ENCODE data around the gene ABLIM1.
"Not testable (repeated sequence)": the region's sequence is repeated elsewhere in the genome, so short reads cannot be mapped to it uniquely, and the experiment has no call there.

Gene ABLIM1

DNA sequence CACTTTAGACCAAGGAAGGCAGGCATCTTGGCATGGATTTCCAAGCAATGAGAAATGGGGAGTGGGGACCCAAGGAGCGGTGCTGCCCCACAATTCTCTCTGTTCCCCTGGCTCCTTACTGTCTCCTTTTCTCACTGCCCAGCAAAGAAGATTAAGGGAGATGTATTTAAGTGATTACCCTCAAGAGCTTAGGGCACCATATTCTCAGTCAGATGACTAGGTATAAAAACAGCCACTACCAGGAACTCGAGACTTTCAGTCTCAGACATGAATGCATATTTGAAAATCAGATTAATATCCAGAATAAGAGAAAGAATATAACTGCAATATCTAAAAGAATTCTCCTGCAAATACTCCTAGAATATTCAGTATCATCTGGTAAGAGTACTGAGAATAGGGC lies at the start of gene ABLIM1:
TSS of gene ABLIM1 (minus strand) at position 101 of the 400 bp plus-strand sequence. CDS start at position 26, 75 bp downstream.
- no peak for DNase-seq (ENCODE audit: low spot score)

DNA sequence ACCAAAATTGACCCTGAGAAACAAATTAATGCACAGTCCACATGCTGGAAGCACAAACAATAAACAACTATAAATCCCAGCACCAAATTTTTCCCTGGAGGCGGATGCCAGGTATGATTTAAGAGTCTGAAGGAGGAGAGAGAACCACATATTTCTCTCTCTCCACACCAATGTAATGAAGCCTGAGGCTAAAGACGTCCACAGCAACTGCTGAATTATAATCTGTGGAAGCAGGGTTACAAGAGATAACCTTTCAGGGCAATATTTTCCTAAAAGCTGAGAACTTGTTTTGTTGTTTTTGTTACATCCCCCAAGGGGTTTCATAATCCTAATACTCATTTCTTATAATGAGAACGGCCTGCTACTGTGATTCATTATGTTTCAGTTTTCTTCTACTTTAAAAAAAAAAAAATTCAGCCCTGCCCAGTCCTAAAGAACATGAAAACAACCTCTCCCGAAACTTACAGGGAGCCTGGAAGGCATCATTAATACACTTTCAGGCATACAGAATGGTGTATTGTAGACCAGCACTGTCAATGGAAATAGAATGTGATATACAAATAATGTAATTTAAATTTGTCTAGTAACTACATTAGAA lies 48.5 kb upstream of the ABLIM1 start:
- DNase-seq (ENCODE audit: low spot score) = no peak

DNA sequence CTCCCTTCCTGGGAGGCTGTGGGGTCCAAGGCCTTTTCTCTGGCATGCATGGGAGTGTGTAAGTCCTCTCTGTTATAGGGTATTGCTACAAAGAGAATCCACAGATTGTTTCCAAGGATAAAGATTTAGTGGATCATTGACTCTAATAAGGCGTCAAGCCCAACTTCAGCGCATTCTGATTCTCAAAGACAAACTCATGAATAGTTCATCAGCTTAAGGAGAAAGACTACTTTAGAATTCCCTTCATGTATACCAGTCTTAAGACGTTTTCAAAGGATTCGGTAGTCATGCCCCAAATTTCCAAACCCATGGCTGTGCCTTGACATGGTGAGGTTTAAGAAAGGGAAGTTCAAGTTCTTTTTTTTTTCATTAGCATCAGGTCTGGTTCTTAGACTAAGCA lies 46.6 kb upstream of the ABLIM1 start:
- DNase-seq (ENCODE audit: low spot score) = no peak

DNA sequence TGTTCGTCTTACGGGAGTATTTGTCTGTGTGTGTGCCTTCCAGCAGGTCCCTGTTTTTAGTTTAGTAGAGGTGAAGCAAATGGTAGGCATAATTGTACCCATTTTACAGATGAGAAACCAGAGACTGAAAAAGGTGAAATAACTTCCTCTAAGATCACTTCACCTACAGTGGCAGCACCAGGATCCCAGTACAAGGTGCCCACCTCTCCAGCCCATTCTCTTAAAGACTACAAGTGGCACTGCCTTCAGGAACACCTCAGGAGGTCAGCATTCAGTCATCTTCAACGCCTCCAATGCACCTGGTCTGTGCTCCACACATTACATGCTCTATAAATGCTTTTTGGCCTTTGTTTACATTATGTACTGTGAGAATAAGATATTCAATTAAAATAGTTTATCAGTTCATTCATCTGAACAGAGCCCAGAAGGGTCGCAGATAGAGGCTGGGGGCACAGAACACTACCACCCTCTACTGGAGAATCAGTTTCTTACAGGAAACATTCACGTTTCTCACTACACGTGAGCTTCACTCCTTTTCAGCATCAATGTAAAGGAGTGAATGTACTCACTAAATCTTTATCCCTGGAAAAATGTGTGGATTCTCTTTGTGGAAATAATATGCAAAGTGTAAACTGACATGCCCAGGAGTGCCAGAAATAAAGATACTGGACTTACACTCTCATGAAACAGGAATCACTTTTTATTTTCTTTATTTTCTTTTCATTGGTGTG lies 45.5 kb upstream of the ABLIM1 start:
- no peak for DNase-seq (ENCODE audit: low spot score)

DNA sequence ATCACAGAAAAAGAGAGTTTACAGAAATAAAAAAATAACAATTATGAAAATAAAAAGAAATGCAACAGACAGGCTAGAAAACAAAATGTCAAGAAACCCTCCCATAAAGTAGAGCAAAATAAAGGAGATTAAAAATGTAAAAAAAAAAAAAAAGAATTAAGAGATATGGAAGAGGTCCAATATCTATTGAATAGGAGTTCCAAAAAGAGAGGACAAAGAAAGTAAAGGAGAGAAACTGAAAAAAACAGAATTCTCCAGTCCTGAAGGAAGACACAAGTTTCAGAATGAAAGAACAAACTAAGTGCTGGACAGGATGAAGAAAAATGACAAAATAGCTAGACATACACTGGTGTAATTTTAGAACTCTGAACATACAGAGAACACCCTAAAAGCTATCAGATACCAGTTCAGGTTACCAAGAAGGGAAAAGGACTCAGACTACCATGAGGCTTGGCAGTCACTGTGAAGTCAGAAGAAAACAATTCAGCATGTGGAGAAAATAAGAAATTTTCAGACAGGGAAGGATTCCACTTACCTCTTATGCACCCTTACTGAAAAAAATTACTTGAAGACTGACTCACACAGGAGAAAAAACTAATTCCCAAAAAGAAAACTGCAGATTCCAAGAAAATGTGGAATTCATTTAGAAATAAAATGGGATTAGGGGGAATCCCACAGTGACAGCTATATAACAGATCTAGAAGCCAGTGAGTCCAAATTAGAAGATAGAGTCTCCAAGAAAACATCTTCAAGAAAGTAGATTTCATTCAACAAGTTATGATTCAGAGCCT lies 40.4 kb upstream of the ABLIM1 start:
- no peak for DNase-seq (ENCODE audit: low spot score)

DNA sequence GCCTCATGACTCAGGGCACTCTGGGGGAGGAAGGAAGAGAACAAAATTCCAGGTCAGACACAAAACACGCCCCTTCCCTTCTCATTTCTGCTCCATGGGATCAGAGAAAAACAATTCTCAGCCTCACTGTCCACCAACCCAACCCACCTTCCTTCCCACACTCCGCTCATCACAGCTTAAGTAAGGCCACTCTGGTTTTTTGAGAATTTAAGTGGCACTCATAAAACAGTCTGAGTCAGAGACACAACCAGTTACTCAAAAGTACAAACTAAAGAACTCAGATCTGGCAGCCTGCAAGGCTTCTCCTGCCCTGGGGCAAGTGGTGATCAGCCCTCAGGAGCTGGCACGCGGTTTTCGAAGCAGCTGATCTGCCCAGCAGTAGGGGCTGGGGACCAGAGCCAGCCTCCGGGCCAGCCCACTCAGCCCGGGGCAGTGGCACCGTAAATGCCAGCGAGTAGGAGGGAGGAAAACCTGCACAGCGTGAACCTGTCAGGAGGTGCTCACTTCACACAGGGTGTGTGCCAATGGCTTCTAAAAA lies 39.1 kb upstream of the ABLIM1 start:
- DNase-seq (ENCODE audit: low spot score) = no peak

DNA sequence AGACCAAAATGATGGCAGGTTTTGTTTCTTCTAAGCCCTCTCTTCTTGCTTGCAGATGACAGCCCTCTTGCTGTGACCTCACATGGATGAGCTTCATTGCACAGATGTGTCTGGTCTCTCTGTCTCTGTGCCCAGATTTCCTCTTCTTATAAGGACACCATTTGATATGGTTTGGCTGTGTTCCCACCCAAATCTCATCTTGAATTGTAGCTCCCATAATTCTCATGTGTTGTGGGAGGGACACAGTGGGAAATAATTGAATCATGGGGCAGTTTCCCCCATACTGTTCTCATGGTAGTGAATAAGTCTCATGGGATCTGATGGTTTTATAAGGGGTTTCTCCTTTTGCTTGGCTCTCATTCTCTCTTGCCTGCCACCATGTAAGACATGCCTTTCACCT lies 38.2 kb upstream of the ABLIM1 start:
- DNase-seq (ENCODE audit: low spot score) = not testable (repeated sequence)

DNA sequence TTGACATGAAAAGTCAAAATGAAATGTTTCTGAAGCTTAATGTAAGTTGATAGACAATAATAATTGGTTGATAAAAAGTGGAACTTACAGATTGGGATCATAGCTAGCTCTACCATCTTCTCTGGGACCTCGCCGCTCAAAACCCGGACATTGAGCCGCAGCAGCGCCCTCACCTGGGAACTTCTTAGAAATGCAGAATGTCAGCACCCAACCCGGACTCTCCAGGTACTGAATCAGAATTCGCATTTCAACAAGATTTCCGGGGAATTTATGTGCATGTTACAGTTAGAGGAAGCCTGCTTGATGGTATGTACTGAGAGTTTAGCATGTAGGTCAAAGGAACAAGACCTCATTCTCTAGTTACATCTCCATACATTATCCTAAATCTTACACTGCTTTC lies 36.7 kb upstream of the ABLIM1 start:
- DNase-seq (ENCODE audit: low spot score) = no peak

DNA sequence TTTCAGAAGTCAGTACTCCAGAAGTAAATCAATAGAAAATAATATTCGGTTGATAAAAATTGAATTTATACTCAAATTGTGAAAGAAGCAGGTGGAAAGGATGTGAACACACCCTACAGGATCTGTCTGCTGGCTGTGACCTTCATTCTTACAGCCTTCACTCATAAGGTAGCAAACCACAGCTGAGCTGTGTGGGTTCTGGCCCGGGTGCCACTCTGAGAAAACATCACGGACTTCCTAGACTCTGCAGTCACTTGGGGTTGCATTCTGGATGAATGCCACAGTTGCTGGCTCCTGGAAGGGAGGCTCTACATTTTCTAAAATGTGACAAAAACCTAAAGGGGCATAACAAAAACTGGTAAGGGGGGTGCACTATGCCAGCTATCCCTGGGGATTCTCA lies 36.0 kb upstream of the ABLIM1 start:
- no peak for DNase-seq (ENCODE audit: low spot score)

DNA sequence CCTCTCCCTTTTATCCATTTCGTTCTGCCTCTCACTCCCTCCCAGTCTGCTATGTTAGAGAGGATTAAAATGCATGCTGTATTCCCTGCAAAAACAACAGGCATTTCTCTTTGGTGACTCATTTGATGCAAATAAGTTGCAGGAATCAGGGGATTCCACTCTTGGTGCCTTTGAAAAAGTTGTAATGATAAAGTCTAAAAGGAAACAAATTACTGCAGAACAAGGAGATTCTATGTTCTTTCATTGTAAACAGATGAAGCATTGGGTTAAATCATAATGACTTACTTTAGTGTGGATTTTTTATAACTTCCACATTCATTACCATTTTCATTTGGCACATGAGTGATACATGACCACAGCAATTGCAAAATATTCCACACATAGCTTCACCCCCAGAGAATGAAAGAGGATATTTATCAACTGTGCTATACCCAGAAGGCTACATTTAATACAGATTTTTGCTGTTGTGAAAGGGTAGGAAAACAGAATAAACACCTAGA lies 33.4 kb upstream of the ABLIM1 start:
- no peak for DNase-seq (ENCODE audit: low spot score)

DNA sequence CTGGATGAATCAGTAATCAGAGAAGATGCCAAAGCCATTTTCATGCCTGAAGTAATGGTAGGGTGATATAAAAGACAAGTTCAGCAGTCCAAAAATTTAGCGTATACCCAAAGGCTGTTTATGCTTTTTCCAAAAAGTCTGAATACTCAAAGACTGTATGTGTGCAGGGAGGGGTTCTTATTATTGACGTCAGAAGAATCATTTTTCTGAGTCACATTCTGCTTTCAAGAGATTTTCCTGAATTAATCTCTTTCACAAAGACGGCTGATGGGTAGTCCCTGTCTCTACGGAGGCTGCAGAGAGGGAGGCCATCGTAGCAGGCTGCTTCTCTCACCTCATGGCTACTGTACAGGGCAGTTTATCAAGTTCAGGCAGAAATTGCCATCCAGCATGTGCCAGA lies 30.7 kb upstream of the ABLIM1 start:
- no peak for DNase-seq (ENCODE audit: low spot score)

DNA sequence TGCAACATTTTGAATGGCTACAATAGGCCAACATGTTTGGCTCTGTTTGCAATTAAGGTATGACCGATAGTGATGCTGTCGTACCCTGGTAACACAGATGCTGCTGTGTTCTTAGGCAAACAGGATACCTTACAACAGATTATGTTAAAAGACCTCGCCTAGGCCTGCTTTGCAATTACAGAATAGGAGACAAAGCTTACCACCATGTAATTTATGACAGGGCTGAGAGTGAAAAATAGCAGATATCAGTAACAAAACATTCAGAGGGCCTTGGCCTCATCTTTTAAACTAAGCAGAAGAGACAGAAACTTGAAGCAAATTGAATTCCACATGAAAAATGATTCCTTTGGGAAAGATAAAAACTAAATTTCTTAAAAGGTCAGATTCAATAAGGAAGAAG lies 29.4 kb upstream of the ABLIM1 start:
- no peak for DNase-seq (ENCODE audit: low spot score)

DNA sequence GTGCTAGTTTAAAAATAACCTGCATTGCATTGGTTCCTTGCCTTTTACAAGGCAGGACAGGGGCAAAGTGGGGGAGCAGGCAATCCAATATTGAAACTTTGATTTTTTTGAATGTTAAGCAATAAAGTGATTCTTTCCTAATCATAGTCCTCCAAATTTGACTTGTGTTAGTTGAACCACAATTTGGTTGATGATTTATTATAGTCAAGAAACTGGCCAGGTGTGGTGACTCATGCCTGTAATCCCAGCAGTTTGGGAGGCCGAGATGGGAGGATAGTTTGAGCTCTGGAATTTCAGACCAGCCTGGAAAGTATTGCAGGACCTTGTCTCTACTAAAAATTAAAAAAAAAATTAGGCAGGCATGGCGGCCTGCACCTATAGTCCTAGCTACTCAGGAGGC lies 27.9 kb upstream of the ABLIM1 start:
- DNase-seq (ENCODE audit: low spot score) = no peak

DNA sequence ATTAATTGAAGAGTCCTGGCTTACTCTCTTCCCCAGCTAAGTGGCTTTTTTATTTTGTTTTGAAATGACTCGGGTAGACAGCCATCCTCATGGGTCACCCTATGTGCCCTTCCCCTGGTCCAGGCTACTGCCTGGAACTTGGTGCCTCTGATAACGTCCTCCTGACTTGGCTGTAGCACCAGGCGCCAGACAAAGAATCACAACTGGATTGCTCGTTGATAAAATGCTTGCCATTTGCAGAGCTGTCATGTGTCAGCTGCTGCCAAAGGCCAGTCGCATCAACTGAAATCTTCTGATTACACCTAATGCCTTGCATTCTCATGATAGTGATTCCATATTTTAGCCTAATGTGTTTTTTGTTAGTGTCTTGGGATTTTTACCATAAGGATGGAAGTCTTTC lies 27.4 kb upstream of the ABLIM1 start:
- no peak for DNase-seq (ENCODE audit: low spot score)

DNA sequence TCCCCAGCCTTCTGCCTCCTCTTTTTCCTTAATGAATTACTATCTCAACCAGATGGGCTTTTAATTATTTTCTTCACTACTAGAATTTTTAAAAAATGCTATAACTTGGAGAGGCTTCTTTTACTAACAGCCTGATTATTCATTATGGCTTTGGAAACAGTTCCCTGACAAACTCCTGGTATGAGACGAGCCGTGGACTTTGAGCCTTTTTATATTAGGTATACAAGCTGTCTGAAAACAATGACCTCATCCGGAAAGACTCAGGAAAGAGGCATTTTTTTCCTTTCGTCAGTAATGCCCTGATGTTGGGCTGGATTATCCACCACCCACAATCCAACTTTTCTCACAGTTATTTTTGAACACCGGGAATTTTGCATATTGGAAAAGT lies 26.7 kb upstream of the ABLIM1 start:
- no peak for DNase-seq (ENCODE audit: low spot score)

DNA sequence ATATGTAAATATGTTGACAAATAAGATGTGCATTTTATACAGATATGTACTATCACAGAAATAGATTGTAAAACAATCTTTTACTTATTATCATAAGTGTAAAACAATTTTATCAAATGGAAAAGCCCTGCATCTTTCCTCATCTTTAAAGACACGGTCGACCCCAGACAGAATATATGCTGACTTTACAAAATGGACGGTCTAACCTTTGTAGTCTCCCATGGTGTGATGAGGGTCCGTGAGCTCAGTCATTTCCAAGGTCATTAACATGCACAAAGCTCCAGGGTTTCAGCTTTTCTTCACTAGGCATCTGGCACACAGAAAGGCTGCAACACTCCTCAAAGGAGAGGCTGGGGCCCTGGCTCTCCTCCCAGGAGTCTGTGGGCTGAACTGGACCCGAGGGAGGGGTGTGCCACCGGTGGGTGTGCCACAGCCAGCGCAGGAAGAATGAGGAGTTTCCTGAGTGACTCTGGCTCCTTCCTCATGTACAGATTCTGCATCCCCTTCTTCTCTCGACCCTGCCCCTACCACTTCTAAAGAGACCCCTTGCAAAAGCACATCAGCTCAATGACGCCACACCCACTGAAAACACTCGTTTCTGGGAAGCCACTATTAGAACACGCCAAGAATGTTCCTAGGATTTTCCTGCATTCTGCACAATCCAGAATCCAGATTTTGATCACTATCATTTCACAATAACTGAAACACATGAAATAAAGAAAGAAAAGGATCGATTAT lies 26.2 kb upstream of the ABLIM1 start:
- DNase-seq (ENCODE audit: low spot score) = no peak

DNA sequence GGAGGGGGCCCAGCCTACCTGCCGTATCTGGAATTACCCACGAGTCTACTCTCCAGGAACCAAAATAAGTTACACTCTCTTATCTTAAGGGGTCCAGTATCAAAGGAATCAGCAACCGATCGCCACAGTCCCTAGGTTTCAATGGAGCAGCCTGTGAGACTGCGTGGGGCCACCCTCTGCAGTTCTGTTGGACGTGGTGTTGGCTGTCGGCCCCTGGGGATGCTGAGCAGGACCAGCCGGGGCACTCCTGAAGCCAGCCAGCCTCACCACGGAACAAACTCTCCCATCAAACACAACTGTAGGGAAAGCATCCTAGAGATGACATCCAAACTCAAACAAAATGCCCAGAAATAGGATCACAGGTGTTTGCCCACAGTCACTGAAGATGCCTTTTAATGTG lies 25.5 kb upstream of the ABLIM1 start:
- DNase-seq (ENCODE audit: low spot score) = no peak

DNA sequence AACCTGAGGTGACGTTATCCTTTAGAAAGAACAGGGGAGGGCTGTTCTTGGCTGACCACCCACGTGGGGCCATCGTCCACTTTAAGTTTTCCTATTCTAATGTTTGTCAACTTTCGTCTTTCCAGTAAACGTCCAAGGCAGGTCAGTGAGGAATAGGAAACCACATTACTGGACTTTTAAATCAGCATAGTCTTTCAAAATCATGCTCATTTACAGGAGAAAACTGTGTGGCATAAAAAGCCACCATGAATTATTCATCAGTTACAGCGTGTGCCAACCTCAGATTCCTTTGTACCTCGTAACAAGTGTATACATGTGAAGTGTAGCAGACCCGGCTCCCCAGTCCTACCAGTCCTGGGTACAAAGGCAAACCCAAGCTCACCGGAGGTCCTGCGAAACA lies 25.1 kb upstream of the ABLIM1 start:
- DNase-seq (ENCODE audit: low spot score) = no peak

DNA sequence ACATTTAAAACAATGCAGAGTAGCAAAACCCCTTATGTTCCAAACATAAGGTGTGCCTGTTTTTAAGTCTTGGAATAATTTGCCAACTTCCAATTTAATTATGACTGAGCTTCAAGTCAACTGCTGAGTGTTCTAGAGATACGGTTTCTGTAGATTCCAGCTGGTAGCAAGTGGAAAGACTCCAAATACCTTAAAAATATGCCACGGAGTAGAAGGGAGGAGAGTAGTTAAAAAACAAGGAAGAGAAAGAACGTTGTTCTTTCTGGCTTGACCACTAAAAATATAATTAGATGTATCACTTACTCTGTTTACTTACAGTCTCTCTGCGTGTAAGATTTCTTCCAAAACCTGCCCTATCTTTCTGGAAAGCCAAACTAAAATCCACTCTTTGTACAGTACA lies 24.5 kb upstream of the ABLIM1 start:
- no peak for DNase-seq (ENCODE audit: low spot score)

DNA sequence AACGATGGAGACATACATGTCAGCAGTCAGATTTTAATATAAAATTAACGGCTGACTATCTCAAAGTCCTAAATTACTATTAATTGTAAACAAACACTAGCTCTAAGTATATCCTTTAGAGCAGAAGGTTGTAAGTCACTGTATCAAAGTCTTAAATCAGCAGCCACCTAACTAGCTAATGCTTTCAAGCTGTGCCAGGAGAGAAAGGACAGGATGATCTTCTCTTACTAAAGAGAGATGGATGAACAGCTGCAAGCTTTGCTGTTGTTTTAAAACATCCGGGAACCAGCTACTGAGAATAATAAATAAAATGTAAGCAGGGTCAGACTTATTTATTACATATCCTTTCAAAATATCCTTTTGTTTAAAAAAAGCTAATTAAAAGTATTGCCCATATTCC lies 24.0 kb upstream of the ABLIM1 start:
- DNase-seq (ENCODE audit: low spot score) = no peak

DNA sequence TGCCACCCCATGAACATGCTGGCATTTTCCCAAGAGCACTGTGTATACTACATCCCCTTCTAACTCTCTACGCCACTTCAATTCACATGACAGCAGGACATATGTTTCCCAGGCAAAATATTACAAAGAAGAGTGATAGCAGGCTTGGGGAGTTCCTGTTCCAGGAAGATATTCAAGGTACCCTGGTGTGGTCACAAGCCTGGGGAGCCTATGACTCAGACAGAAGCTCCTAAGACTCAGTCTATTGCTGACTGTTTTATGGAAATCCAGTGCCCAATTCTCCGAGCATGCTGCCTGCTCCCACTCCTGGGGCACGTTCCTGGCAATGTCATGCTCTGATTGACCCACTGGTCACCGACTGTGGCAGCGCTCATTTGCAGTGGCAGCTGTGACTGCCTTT lies 23.5 kb upstream of the ABLIM1 start:
- DNase-seq (ENCODE audit: low spot score) = no peak

DNA sequence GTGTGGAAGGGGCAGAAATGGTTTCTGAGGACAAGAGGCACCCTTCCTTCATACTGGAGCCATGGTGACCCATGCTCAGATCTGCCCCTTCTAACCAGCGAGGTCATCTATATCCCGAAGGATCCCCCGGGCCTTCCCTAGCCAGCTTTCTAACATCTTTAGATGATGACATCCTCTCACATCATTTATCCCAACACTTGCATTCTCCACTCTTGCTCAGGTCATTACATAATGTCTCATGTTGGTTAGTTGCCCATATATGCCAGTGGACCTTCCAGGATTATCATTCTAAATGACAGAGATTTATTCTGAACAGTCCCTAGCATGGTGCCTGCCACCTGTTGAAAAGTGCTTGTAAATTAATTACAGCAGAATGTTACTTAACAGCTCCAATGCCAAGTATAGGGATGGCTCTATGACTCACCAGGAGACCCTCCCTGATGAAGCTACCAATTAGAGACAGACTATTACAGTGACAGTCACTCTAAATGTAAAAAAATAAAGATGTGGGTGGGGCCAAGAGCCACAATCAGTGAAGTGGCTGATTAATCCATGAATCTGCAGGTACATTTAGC lies 22.6 kb upstream of the ABLIM1 start:
- no peak for DNase-seq (ENCODE audit: low spot score)
